ENCODE data around the gene TTC23.
"Not testable (repeated sequence)": the region's sequence is repeated elsewhere in the genome, so short reads cannot be mapped to it uniquely, and the experiment has no call there.

Gene TTC23

GRCh38 chr15:99250001-99250400 is 620 bp upstream of the TTC23 start:
- DNase-seq (ENCODE audit: low read depth in 2 of 2) = no peak

- DNase-seq (ENCODE audit: low read depth in 2 of 2) = no peak
Measured at GRCh38 chr15:99248000-99248715, 1.2 kb downstream of the TTC23 start.

- DNase-seq (ENCODE audit: low read depth in 2 of 2) = no peak
Measured at GRCh38 chr15:99247062-99247461, 2.3 kb downstream of the TTC23 start.

GRCh38 chr15:99244306-99244705 is 5.1 kb downstream of the TTC23 start:
- no peak for DNase-seq (ENCODE audit: low read depth in 2 of 2)

- no peak for DNase-seq (ENCODE audit: low read depth in 2 of 2)
Measured at GRCh38 chr15:99241752-99242151, 7.6 kb downstream of the TTC23 start.

- DNase-seq (ENCODE audit: low read depth in 2 of 2) = no peak
Measured at GRCh38 chr15:99239545-99240198, 9.7 kb downstream of the TTC23 start.

GRCh38 chr15:99238849-99239248 is 10.5 kb downstream of the TTC23 start:
- no peak for DNase-seq (ENCODE audit: low read depth in 2 of 2)

- not testable (repeated sequence) for DNase-seq (ENCODE audit: low read depth in 2 of 2)
Measured at GRCh38 chr15:99234160-99234559, 15.2 kb downstream of the TTC23 start.

- DNase-seq (ENCODE audit: low read depth in 2 of 2) = no peak
Measured at GRCh38 chr15:99232740-99233139, 16.6 kb downstream of the TTC23 start.

- DNase-seq (ENCODE audit: low read depth in 2 of 2) = no peak
Measured at GRCh38 chr15:99230867-99231266, 18.5 kb downstream of the TTC23 start.

- DNase-seq (ENCODE audit: low read depth in 2 of 2) = no peak
Measured at GRCh38 chr15:99228120-99228770, 21.1 kb downstream of the TTC23 start.

- no peak for DNase-seq (ENCODE audit: low read depth in 2 of 2)
Measured at GRCh38 chr15:99226802-99227201, 22.6 kb downstream of the TTC23 start.

GRCh38 chr15:99224372-99225214 is 24.8 kb downstream of the TTC23 start:
- no peak for DNase-seq (ENCODE audit: low read depth in 2 of 2)

- peak; percentile 31 to 67 for DNase-seq (ENCODE audit: low read depth in 2 of 2)
Measured at GRCh38 chr15:99213187-99213811, 36.1 kb downstream of the TTC23 start.

- DNase-seq (ENCODE audit: low read depth in 2 of 2) = no peak
Measured at GRCh38 chr15:99212406-99212805, 37.0 kb downstream of the TTC23 start.

- no peak for DNase-seq (ENCODE audit: low read depth in 2 of 2)
Measured at GRCh38 chr15:99211926-99212325, 37.5 kb downstream of the TTC23 start.

- no peak for DNase-seq (ENCODE audit: low read depth in 2 of 2)
Measured at GRCh38 chr15:99210334-99210733, 39.0 kb downstream of the TTC23 start.

GRCh38 chr15:99209326-99209725 is 40.1 kb downstream of the TTC23 start:
- DNase-seq (ENCODE audit: low read depth in 2 of 2) = no peak

- DNase-seq (ENCODE audit: low read depth in 2 of 2) = no peak
Measured at GRCh38 chr15:99207672-99208071, 41.7 kb downstream of the TTC23 start.

GRCh38 chr15:99202176-99202552 is 47.2 kb downstream of the TTC23 start:
- DNase-seq (ENCODE audit: low read depth in 2 of 2) = no peak

- DNase-seq (ENCODE audit: low read depth in 2 of 2) = no peak
Measured at GRCh38 chr15:99201408-99202175, 47.8 kb downstream of the TTC23 start.
